ENCODE data around the gene CHTF18.
"Not testable (repeated sequence)": the region's sequence is repeated elsewhere in the genome, so short reads cannot be mapped to it uniquely, and the experiment has no call there.

The CHTF18 gene

GRCh38 chr16:813916-814412, 25.5 kb downstream of the CHTF18 start:
- no peak for DNase-seq

- DNase-seq = no peak
Measured at GRCh38 chr16:814974-815373, 26.6 kb downstream of the CHTF18 start.

- DNase-seq = no peak
Measured at GRCh38 chr16:815861-816260, 27.4 kb downstream of the CHTF18 start.

- DNase-seq = no peak
Measured at GRCh38 chr16:817001-817906, 28.8 kb downstream of the CHTF18 start.

DNA sequence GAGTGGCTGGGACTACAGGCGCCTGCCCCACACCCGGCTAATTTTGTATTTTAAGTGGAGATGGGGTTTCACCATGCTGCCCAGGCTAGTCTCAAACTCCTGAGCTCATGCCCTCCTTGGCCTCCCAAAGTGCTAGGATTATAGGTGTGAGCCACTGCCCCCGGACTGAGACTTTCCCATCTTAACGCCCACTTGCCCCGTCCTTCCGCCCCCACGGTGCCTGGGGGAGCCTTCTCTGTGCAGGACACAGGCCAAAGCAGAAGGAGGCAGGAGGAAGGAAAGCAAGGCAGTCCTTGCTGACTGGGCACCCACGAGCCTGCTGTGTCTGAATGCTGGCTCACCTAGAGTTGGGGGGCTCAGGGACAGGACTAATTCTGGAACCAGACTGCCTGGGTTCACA, 29.7 kb downstream of the CHTF18 start:
- DNase-seq = no peak

GRCh38 chr16:818592-818991, 30.2 kb downstream of the CHTF18 start:
- no peak for DNase-seq

GRCh38 chr16:819336-820043, 31.1 kb downstream of the CHTF18 start:
- no peak for DNase-seq

DNA sequence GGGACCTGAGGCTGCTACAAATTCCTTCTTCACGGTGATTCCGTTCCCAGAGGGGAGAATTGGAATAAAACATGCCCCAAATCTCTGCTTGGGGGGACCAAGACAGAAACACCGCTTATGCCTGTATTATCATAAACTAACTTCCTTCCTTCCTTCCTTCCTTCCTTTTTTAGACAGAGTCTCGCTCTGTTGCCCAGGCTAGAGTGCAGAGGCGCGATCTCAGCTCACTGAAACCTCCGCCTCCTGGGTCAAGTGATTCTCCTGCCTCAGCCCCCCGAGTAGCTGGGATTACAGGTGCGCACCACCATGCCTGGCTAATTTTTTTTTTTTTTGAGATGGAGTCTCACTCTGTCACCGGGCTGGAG, 31.6 kb downstream of the CHTF18 start:
- not testable (repeated sequence) for DNase-seq

DNA sequence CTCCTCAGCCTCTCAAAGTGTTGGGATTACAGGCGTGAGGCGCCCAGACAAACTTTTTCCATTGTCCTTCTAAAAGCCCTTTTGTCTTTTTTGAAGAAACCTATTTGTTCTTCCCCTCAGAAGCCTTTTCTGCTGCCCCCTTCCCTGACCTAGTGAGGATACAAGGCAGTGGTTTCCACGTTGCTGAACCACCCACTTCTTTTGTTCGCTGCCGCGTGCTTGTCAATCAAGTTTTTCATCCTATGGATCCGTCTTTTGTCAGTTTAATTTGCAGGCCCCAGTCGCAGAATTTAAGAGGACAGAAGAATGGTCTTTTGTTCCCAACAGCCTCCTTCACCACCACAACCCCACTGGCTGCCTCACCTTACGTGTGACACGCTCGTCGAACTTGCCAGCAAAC, 32.3 kb downstream of the CHTF18 start:
- DNase-seq = no peak

DNA sequence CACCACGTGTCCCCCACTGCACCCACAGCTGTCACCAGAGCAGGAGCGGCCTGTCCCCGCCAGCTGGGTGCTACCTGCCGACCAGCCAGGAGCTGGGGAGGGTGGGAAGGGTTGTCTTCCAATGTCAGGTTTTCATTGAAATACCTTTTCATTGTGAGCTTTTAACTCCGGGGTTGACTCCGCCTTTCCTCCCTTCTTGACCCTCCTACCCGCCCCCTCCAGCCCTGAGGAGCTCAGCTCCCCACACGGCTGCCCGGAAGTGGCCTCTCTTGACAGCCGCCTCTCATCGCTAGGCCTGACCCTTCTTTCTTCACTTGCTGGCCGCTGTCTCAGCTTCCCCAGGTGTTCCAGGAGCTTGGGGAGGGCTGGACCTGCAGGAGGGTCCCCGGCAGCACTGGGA, 33.3 kb downstream of the CHTF18 start:
- DNase-seq = no peak

- DNase-seq = no peak
Measured at GRCh38 chr16:822174-822908, 33.9 kb downstream of the CHTF18 start.

DNA sequence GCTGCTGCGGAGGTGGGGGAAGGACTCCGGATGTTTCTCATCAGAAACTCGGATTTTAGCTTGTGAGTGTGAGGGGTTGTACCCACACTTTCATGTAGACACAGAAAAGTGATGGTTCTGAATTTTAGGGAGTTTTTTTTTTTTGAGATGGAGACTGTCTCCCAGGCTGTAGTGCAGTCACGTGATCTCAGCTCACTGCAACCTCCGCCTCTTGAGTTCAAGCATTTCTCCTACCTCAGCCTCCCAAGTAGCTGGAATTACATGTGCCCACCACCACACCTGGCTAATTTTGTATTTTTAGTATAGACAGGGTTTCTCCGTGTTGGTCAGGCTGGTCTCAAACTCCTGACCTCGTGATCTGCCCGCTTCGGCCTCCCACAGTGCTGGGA, 34.5 kb downstream of the CHTF18 start:
- DNase-seq = no peak

DNA sequence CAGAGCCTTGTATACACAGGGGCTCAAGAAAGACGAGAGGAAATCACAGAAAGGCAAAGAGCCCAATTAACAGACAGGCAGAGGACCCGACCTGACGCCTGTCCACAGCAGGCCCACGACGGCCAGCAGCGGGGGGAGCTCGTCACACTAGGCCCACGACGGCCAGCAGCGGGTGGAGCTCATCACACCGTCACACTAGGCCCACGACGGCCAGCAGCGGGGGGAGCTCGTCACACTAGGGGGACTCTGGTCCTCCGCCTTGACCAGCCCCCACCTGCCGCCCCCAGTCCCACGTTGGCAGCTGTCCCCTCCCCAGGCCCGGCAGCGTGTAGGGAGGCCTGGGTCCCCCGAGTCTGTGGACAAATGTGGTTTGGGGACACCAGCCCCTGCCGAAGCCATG, 35.8 kb downstream of the CHTF18 start:
- no peak for DNase-seq

DNA sequence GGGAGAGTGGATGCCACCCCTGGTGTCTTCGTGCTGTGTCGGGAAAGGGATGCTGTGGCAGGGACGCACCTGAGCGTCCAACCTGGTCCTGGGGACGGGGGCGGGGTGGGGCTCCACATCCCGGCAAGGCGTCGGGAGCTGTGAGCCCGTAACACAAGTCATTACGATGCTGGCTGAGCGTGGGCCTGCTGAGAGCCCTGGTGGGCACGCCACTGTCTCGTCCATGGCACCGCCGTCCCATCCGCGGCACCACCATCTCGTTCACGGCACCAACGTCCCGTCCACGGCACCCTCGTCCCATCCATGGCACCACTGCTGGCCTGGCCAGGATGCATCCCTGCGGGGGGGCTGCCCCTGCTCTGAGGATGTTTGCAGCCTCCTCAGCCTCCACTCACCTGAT, 36.2 kb downstream of the CHTF18 start:
- no peak for DNase-seq

DNA sequence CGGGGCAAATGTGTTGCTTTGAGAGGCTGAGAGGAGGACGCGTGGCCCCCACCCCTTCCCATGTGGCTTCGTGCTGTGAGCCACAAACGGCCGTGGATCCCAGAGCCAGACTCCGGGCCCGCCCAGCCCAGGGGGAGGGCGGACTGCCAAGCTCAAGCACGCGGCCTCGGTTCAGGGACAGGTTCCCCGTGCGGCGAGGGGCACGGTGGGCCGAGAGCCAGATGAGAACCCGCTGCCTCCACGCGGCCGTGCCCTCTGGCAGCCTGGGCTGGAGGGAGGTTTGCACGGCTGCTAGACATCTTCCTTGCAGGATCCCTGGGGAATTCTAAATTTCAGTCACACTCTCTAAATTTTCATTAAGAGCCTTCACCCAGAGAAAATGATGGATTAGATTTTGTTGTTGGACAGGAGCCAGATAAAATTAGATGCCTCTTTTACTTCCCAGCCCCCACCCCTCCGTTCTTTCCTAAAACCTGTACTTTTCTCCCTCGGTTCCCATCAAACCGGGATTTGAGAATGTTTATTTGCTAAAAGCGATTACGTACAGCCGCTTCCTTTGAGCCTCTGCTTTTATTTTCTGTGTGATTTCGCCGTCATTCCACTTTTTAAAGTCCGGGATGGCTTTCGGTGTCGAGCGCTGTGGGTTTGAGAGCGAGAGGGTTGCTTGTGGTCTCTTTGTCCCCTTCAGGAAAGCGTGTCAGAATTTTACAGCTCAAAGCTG, 37.1 kb downstream of the CHTF18 start:
- DNase-seq = no peak

DNA sequence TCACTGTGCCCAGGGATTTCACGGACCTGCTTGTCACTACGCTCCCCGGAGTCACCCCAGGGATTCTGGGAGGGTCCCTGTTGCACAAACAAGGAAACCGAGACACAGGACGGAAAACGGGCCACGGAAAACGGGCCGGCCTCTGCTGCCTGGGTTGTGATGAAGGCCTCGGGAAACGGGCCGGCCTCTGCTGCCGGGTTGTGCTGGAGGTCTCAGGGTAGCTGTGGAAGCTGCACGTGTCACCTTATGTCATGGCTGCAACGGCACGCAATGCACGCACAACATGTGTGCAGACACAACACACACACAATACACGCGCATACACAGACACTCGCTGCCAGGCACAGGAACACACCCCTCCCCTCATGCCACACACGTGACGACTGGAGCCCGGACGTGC, 39.1 kb downstream of the CHTF18 start:
- DNase-seq = no peak

DNA sequence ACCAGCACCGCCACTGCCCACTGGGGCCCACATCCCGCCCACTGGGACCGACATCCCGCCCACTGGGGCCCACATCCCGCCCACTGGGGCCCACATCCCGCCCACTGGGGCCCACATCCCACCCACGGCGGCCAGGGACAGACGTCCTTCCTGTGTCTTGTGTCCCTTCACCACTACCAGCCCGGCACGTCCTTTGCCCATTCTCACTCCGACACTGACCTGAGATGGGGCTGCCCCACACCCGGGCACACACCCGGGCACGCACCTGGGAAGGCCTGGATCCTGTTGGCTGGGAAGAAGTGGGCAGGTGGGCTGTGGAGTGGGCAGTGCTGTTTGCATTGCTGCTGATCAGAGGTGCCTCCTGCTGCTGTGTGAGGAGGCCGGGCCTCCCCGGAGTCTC, 40.5 kb downstream of the CHTF18 start:
- DNase-seq = no peak

DNA sequence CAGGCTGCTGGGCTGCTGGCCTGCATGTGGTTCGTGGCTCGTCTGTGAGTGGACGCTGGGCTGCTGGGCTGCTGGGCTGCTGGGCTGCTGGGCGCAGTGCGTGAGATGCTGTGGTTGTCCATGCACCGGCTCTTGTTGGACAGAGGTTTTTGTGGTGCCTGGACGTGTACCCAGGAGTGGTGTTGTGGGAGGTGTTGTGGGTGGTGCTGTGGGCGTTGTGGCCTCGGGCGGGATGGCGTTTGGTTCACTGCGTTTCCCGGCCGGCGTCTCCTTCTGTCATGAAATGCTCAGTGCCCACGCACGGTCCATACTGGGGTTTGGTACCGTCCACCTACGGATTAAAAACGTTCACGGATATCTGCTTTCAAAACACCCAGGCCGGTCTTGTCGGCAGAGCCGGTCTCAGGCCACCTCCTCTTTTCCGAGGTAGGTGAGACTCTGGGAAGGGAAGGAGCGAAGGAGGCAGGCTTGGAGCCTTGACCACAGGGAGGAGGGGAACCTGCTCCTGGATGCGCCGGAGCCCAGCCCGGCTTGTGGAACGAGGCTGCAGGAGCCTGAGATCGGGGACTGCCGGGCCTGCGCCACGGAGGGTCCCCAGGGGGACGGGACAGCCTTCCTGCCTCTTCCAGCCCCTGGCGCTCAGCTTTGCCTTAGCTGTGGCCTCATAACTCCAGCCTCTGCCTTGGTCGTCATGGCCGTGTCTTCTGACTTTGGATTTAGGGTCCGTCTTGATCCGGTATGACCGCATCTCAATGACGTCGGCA, 41.9 kb downstream of the CHTF18 start:
- no peak for DNase-seq

- no peak for DNase-seq
Measured at GRCh38 chr16:830871-831570, 42.6 kb downstream of the CHTF18 start.

- DNase-seq = no peak
Measured at GRCh38 chr16:831571-832413, 43.4 kb downstream of the CHTF18 start.
